CD4-positive, CD25-positive, alpha-beta regulatory T cell (primary cell): ENCODE data around the gene ABCA2. TPM values are rescaled to one million over a fixed set of nuclear protein-coding genes. Genes with fewer than 3 reads are reported as not detected.
"Not testable (repeated sequence)": the region's sequence is repeated elsewhere in the genome, so short reads cannot be mapped to it uniquely, and the experiment has no call there.

Source experiments
- ATAC-seq, 2 donors: fragments of 150-1000 bp; cut with Tn5 transposase; one replicate each; pipeline ENCODE4 v1.10.0; 2021; ENCODE audit warnings: low read depth in 2 of 2, moderate number of reproducible peaks in 2 of 2, moderate library complexity in 1 of 2
- DNase-seq, 3 donors: peaks; one replicate each; pipeline versions ENCODE4 v3.0.0 to v3.0.0-alpha.2; 2012 to 2022; ENCODE audit warnings: mixed read lengths in 1 of 3
- H3K27ac ChIP-seq: one replicate; pipeline ENCODE4 v1.7.0; 2013; ENCODE audit warnings: mild to moderate bottlenecking, low read length; ENCODE audit not compliant: insufficient read depth, poor library complexity, severe bottlenecking
- H3K27me3 ChIP-seq: one replicate; pipeline ENCODE4 v1.7.0; 2013; ENCODE audit warnings: low read length; ENCODE audit not compliant: control insufficient read depth, insufficient read depth
- H3K36me3 ChIP-seq: one replicate; pipeline ENCODE4 v1.7.0; 2013; ENCODE audit warnings: mild to moderate bottlenecking, low read length, moderate library complexity; ENCODE audit not compliant: control insufficient read depth, insufficient read depth
- H3K4me1 ChIP-seq: 2 replicates; pipeline ENCODE4 v1.7.0; 2013; ENCODE audit warnings: mild to moderate bottlenecking, low read length; ENCODE audit not compliant: insufficient read depth, control insufficient read depth, poor library complexity, severe bottlenecking
- H3K4me3 ChIP-seq: one replicate; pipeline ENCODE4 v1.7.0; 2013; ENCODE audit warnings: low read depth, mild to moderate bottlenecking, low read length, moderate library complexity
- H3K9me3 ChIP-seq, 2 experiments: 1 replicate in 1 of 2; 2 replicates in 1 of 2; pipeline ENCODE4 v1.7.0; 2013; ENCODE audit warnings: low read length in 2 of 2, mild to moderate bottlenecking in 1 of 2, moderate library complexity in 1 of 2; ENCODE audit not compliant: control insufficient read depth in 2 of 2
- H3K27ac Mint-ChIP-seq, 3 donors: one replicate each; pipeline ENCODE4 v1.8.0; 2020 to 2022; ENCODE audit warnings: mild to moderate bottlenecking in 3 of 3, mixed read lengths in 3 of 3, moderate library complexity in 2 of 3
- H3K27me3 Mint-ChIP-seq: one replicate; pipeline ENCODE4 v1.8.0; 2022; ENCODE audit warnings: mild to moderate bottlenecking, mixed read lengths
- H3K36me3 Mint-ChIP-seq: one replicate; pipeline ENCODE4 v1.8.0; 2020; ENCODE audit warnings: mixed read lengths
- H3K4me1 Mint-ChIP-seq, 4 donors: one replicate each; pipeline ENCODE4 v1.8.0; 2020 to 2022; ENCODE audit warnings: mixed read lengths in 4 of 4, mild to moderate bottlenecking in 1 of 4
- H3K4me3 Mint-ChIP-seq, 4 donors: one replicate each; pipeline ENCODE4 v1.8.0; 2020 to 2022; ENCODE audit warnings: mild to moderate bottlenecking in 4 of 4, mixed read lengths in 4 of 4, moderate library complexity in 3 of 4
- H3K9me3 Mint-ChIP-seq, 7 donors: one replicate each; pipeline ENCODE4 v1.8.0; 2020 to 2022; ENCODE audit warnings: mixed read lengths in 7 of 7, mild to moderate bottlenecking in 3 of 7, moderate library complexity in 2 of 7
- polyA plus RNA-seq, 4 donors: library from polyadenylated mRNA; unstranded; fragments of 300-500 nt; fragmentation: Illumina TruSeq; gene quantifications; one replicate each; pipeline ENCODE4 v1.2.3, GENCODE V29; 2021
- total RNA-seq: library from RNA; stranded (reverse); gene quantifications from one replicate; pipeline ENCODE4 v1.2.3, GENCODE V29; 2022

ABCA2 gene
- total and polyA plus RNA-seq, 5 donors from 2014 or later, result 3.8 to 135 (median 4.5) TPM

DNA sequence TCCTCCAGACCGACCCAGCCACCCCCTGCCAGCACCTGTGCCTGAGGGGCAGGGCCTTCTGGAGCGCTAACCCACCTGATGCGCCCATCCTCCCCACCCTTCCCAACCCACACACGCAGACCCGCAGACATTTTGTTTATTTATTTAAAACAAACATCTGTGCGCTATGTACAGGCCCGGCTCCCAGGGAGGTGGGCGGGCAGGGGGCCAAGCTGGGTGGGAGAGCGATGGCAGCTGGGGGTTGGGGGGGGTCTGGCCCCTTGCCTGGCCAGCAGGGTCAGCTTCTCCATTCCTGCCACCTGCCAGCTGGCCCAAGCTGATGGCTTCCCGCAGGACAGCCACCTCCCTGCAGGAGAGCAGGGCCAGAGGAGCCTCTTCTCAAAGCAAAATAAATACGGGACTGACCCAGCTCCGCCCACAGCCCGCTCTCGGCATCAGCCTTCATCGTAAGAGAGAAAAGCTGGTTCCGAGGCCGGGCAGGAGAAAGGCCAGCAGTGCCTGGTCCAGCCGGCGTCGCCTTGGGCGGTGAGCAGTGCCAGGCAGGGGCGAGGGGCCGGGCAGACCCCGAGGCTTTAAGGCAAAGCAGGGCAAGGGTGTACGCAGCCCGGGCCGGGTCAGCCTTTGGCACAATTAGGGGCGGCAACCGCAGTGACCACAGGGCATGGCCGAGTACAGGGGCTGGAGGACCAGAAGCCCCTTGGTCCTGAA is 20.8 kb downstream of the ABCA2 start:
- ATAC-seq, result no peak
- Histone ChIP-seq H3K4me3 (no peak overlapping the region), H3K27ac (no peak overlapping the region), H3K9me3 (no peaks in the 10 kb centered on the region), H3K36me3 (no peaks in the 10 kb centered on the region), H3K27me3 (no peaks in the 10 kb centered on the region), H3K4me1 (no peaks in the 10 kb centered on the region)
- no peaks in the 10 kb centered on the region for H3K27me3 Mint-ChIP-seq
- no peaks in the 10 kb centered on the region for H3K9me3 Mint-ChIP-seq
- DNase-seq, result no peak
- H3K4me1 Mint-ChIP-seq, result peaks cover 0 to 4% (median 0%) of the 10 kb centered on the region in 4 donors
- H3K27ac Mint-ChIP-seq, result no peak overlapping the region
- no peaks in the 10 kb centered on the region for H3K36me3 Mint-ChIP-seq
- no peak overlapping the region for H3K4me3 Mint-ChIP-seq

DNA sequence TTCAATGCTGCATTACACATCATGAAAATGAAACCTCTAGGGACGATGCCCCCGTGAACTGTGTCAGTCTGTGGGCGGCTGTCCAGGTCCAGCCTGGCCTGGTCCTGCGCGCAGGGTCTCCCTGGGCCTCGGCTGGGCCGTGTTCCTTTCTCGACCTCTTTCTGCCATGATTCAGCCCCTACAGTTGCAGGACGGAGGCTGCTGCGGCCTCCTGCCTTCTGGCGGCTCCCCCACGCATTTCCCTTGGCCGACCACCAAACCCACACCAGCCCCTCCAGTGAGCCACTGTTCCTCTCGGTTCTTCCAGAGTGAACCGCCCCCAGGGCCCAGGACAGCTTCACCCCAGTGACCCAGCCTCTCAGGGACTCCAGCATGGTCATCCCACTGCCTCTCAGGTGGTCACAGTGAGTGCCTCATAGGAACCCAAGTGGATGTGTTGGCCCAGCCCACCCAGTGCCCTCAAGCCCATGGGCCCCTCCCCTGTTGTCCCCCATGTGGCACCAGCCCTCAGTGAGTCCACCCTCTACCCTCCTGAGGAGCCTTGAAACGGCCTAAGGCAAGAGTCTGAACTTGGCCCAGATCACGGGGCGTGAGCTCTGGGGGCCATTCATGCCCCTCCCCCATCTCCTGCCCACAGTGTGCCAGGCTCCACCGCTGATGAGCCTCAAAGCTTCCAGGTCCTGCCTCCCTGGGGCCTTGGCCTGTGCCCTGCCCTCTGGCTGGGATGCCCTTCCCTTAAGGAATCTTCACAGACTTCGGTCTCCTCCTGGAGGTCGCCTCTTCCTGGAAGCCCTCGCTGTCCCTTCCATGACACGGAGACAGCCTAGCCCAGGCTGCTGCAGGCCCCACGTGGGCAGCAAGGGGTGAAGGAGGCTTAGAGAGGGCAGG is 21.7 kb downstream of the ABCA2 start:
- Mint-ChIP-seq H3K4me1 (peaks cover 0 to 4% (median 0%) of the 10 kb centered on the region in 4 donors), H3K27ac (no peak overlapping the region), H3K4me3 (no peak overlapping the region), H3K27me3 (no peaks in the 10 kb centered on the region), H3K9me3 (no peaks in the 10 kb centered on the region), H3K36me3 (no peaks in the 10 kb centered on the region)
- Histone ChIP-seq H3K4me1 (no peaks in the 10 kb centered on the region), H3K27me3 (no peaks in the 10 kb centered on the region), H3K36me3 (no peaks in the 10 kb centered on the region), H3K9me3 (no peaks in the 10 kb centered on the region), H3K4me3 (no peak overlapping the region), H3K27ac (no peak overlapping the region)
- no peak for ATAC-seq
- DNase-seq, result no peak

DNA sequence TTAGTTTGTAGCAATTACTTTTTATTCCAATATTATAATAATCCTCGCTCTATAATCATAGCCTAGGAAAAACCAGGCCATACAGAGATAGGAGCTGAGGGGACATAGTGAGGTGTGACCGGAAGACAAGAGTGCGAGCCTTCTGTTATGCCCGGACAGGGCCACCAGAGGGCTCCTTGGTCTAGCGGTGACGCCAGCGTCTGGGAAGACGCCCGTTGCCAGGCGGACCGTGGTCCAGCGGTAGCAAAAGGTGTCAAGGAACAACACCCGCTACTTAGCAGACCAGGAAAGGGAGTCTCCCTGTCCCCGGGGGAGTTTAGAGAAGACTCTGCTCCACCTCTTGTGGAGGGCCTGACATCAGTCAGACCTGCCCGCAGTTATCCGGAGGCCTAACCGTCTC is 23.8 kb downstream of the ABCA2 start:
- H3K4me3 Mint-ChIP-seq, ATAC-seq, H3K36me3 ChIP-seq, H3K9me3 ChIP-seq, DNase-seq, H3K27ac Mint-ChIP-seq, H3K36me3 Mint-ChIP-seq, H3K27ac ChIP-seq, H3K27me3 Mint-ChIP-seq, H3K9me3 Mint-ChIP-seq, H3K4me1 Mint-ChIP-seq, H3K27me3 ChIP-seq, H3K4me3 ChIP-seq: not testable (repeated sequence)
- peaks cover 11% of the 10 kb centered on the region for H3K4me1 ChIP-seq

DNA sequence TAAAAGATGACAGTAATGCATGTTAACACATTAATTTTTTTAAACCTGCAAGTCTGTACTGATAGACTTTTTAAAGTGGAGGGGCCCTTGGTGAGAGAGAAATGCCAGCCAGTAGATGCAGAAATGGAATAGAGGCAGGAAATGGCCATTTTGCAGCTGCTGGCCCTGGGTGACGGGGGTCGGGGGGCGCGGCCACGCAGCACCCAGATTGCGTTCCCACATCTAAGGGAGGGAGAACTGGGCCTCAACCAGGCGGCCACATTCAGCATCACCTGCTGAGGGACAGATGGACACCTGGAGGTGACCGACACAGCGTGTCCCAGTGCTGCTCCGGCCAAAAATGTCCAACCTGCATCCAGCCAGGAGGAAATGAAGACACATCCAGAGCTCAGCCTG is 25.4 kb downstream of the ABCA2 start:
- no peak for DNase-seq
- Histone ChIP-seq H3K4me1 (peaks cover 16% of the 10 kb centered on the region), H3K27ac (no peak overlapping the region)

DNA sequence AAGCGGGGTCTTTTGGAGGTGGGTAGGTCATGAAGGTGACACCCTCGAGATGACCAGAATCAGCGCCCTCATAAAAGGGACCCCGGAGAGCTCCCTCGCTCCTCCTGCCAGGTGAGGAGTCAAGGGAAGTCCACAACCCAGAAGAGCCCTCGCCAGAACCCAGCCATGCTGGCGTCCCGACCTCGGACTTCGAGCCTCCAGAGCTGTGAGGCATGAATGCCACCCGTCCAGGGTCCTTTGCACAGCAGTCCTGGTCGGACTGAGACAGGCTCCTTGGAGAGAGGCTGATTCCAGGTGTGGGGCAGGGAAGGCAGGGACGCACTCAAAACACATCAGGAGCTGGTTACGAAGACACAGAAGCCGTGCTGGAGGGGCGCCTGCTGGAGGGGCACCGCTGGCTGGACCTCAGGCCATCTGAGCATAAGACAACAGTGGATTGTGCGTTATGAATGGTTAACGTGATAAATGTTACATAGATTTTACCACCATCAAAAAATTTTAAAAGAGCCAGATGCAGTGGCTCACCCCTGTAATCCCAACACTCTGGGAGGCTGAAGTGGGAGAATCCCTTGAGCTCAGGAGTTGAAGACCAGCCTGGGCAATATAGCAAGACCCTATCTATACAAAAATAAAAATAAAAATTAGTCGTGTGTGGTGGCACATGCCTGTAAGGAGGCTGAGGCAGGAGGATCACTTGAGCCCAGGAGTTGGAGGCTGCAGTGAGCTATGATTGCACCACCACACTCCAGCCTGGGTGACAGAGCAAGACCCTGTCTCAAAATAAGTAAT is 26.0 kb downstream of the ABCA2 start:
- Mint-ChIP-seq H3K27ac (no peak overlapping the region), H3K9me3 (no peaks in the 10 kb centered on the region), H3K4me3 (no peak overlapping the region), H3K4me1 (peaks cover 0 to 18% (median 11%) of the 10 kb centered on the region in 4 donors), H3K36me3 (no peaks in the 10 kb centered on the region), H3K27me3 (peaks cover 14% of the 10 kb centered on the region)
- H3K9me3 ChIP-seq, result no peaks in the 10 kb centered on the region
- no peak overlapping the region for H3K27ac ChIP-seq
- H3K4me3 ChIP-seq, result no peak overlapping the region
- ATAC-seq, result no peak
- no peaks in the 10 kb centered on the region for H3K27me3 ChIP-seq
- no peak for DNase-seq
- H3K36me3 ChIP-seq, result no peaks in the 10 kb centered on the region
- H3K4me1 ChIP-seq, result peaks cover 22% of the 10 kb centered on the region

More for the DNA sequence above, 25.4 kb downstream of the ABCA2 start:
- no peak for ATAC-seq
- Mint-ChIP-seq H3K27me3 (peaks cover 11% of the 10 kb centered on the region), H3K4me3 (no peak overlapping the region), H3K9me3 (no peaks in the 10 kb centered on the region), H3K36me3 (no peaks in the 10 kb centered on the region), H3K27ac (no peak overlapping the region), H3K4me1 (peaks cover 0 to 16% (median 9%) of the 10 kb centered on the region in 4 donors)
- Histone ChIP-seq H3K27me3 (no peaks in the 10 kb centered on the region), H3K36me3 (no peaks in the 10 kb centered on the region), H3K9me3 (no peaks in the 10 kb centered on the region), H3K4me3 (no peak overlapping the region)

DNA sequence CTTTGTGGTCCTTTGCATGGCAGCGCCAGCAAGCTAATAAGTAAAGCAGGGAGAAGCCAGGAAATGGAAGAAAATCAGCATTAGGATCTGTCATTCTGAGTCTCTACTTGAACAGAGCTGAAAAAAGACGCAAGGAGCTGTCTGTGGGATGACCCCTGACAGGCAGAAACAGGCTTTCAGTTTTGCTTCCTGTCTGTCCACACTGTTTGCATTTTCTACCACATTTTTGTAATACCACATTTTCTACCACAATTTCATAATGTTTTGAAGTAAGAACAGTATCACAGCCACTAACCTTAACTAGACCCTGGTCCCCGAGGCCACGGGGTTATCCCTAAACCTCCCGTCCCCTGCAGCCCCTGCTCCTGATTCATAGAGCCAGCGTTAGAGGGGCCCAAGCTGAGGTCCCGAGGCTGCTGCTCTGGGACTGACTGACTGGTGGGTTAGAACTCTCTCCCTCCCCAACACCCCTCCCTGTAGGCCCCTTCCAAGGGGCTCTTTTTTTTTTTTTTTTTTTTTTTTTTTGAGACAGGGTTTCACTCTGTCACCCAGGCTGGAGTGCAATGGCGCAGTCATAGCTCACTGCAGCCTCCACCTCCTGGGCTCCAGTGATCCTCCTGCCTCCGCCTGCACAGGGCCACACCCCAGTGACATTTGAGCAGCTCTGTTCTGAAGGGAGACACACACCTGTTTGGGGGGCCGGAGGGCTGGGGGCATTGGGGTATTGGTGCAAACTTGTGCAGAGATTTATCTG is 27.7 kb downstream of the ABCA2 start:
- H3K27me3 Mint-ChIP-seq, result peaks cover 14% of the 10 kb centered on the region
- no peaks in the 10 kb centered on the region for H3K9me3 Mint-ChIP-seq
- H3K36me3 Mint-ChIP-seq, result no peaks in the 10 kb centered on the region
- Histone ChIP-seq H3K4me1 (peaks cover 38% of the 10 kb centered on the region), H3K36me3 (no peaks in the 10 kb centered on the region), H3K4me3 (peak overlapping the region; percentile 35), H3K27me3 (no peaks in the 10 kb centered on the region), H3K27ac (no peak overlapping the region), H3K9me3 (no peaks in the 10 kb centered on the region)
- H3K27ac Mint-ChIP-seq, result peak overlapping the region in 2 of 3 donors; percentile 54 to 86
- ATAC-seq (peak; percentile 27 to 44), DNase-seq (peak in 1 of 3 donors; percentile 73)
- peak overlapping the region in 3 of 4 donors; percentile 13 to 43 (median 40) for H3K4me3 Mint-ChIP-seq
- H3K4me1 Mint-ChIP-seq, result peaks cover 0 to 28% (median 13%) of the 10 kb centered on the region in 4 donors

DNA sequence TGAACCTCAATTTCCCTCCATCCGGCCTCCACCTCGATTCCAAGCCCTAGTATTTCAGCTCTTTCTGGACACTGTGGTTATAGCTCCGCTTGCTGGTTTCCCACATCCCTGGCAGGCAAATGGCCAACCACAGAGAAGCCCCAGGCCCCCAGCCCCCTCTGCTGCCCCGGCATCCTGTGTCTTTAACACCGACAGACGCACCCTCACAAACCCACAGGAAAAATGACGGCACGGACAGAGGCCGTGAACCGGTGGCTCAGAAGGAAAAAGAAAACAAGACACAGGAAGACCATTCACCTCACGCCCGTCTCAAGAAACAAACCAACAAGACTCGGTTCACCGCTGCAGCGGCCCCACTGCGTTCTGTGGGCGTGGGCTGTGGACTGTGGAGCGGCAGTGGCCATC is 30.2 kb downstream of the ABCA2 start:
- peak overlapping the region; percentile 12 to 69 (median 36) for H3K27ac Mint-ChIP-seq
- peaks cover 14% of the 10 kb centered on the region for H3K27me3 Mint-ChIP-seq
- no peaks in the 10 kb centered on the region for H3K9me3 Mint-ChIP-seq
- Histone ChIP-seq H3K27ac (no peak overlapping the region), H3K36me3 (no peaks in the 10 kb centered on the region), H3K9me3 (no peaks in the 10 kb centered on the region), H3K4me3 (no peak overlapping the region), H3K4me1 (peaks cover 57% of the 10 kb centered on the region), H3K27me3 (no peaks in the 10 kb centered on the region)
- peak in 1 of 2 donors; percentile 10 for ATAC-seq
- no peaks in the 10 kb centered on the region for H3K36me3 Mint-ChIP-seq
- DNase-seq, result peak in 1 of 3 donors; percentile 53
- peak overlapping the region; percentile 43 to 85 (median 70) for H3K4me3 Mint-ChIP-seq
- H3K4me1 Mint-ChIP-seq, result peaks cover 0 to 34% (median 16%) of the 10 kb centered on the region in 4 donors
